ENCODE measurements around the gene ATP6V1F. TPM values are rescaled to one million over a fixed set of nuclear protein-coding genes. Genes with fewer than 3 reads are reported as not detected.

ATP6V1F gene
- polyA plus RNA-seq, 3 donors: 327 to 593 (median 511) TPM

GRCh38 chr7:128906001-128906765, 43.5 kb downstream of the ATP6V1F start:
- WGBS (ENCODE audit: insufficient coverage): 54% methylated on average over 2 of the region's 5 CpGs
- Histone ChIP-seq H3K27me3 (ENCODE audit: control insufficient read depth in 2 of 2, insufficient read depth in 2 of 2, low read length in 2 of 2) (peaks cover 9 to 29% of the 10 kb centered on the region in 2 donors), H2AFZ (ENCODE audit: insufficient read depth, low read depth, low read length, poor library complexity, severe bottlenecking) (no peak overlapping the region), H3K4me3 (replicated peaks in 1 of 3; ENCODE audit: low read depth in 2 of 3, low read length in 3 of 3) (no peak overlapping the region), H3K9me3 (replicated peaks in 1 of 2; ENCODE audit: control insufficient read depth in 1 of 2, insufficient read depth in 1 of 2, low read length in 2 of 2) (peaks cover 0 to 3% of the 10 kb centered on the region in 2 donors), H3K4me2 (replicated peaks; ENCODE audit: extremely low read depth, low read length, poor library complexity, severe bottlenecking) (no peak overlapping the region), H3K79me2 (ENCODE audit: insufficient read depth, low read length) (no peaks in the 10 kb centered on the region), H3K36me3 (replicated peaks in 1 of 2; ENCODE audit: control insufficient read depth in 1 of 2, insufficient read depth in 2 of 2, low read length in 2 of 2) (no peaks in the 10 kb centered on the region), H4K20me1 (ENCODE audit: insufficient read depth, low read length) (no peaks in the 10 kb centered on the region), H3K4me1 (ENCODE audit: control insufficient read depth in 1 of 2, insufficient read depth in 2 of 2, low read length in 2 of 2) (peaks cover 11 to 16% of the 10 kb centered on the region in 2 donors), H3K27ac (ENCODE audit: low read depth in 1 of 2, low read length in 2 of 2) (no peak overlapping the region), H3K9ac (ENCODE audit: insufficient read depth, low read length, poor library complexity, severe bottlenecking) (no peak overlapping the region)
- Mint-ChIP-seq H3K9me3 (peaks cover 0 to 6% (median 0%) of the 10 kb centered on the region in 7 donors), H3K4me1 (peaks cover 23% of the 10 kb centered on the region), H3K27me3 (ENCODE audit: low read depth in 3 of 3) (peaks cover 30 to 35% (median 31%) of the 10 kb centered on the region in 3 donors), H3K27ac (no peak overlapping the region), H3K36me3 (peaks cover 0 to 11% of the 10 kb centered on the region in 2 donors), H3K4me3 (peak overlapping the region in 1 of 2 donors; percentile 2)
- no peak for TF ChIP-seq CTCF (IDR thresholded peaks at IDR 0.05)
- intact Hi-C loops (cut with micrococcal nuclease): loop anchor here (2.0 to 10.0 kb wide), 4 partner anchors 41 to 189 kb away; no protein-coding TSS in a partner anchor
- DNase-seq: no peak

GRCh38 chr7:128906766-128907559, 44.3 kb downstream of the ATP6V1F start:
- TF ChIP-seq CTCF (IDR thresholded peaks at IDR 0.05): no peak
- peaks cover 19 to 22% of the 10 kb centered on the region in 2 donors for H3K4me1 ChIP-seq (ENCODE audit: control insufficient read depth in 1 of 2, insufficient read depth in 2 of 2, low read length in 2 of 2)
- Mint-ChIP-seq H3K4me1 (peaks cover 30% of the 10 kb centered on the region), H3K4me3 (no peak overlapping the region), H3K9me3 (peaks cover 0 to 5% (median 1%) of the 10 kb centered on the region in 7 donors), H3K36me3 (peaks cover 0 to 13% of the 10 kb centered on the region in 2 donors), H3K27ac (no peak overlapping the region), H3K27me3 (ENCODE audit: low read depth in 3 of 3) (peaks cover 33 to 39% (median 35%) of the 10 kb centered on the region in 3 donors)
- DNase-seq: no peak
- peaks cover 0 to 3% of the 10 kb centered on the region in 2 donors for H3K9me3 ChIP-seq (replicated peaks in 1 of 2; ENCODE audit: control insufficient read depth in 1 of 2, insufficient read depth in 1 of 2, low read length in 2 of 2)
- intact Hi-C loops (cut with micrococcal nuclease): loop anchor here (2.0 to 10.0 kb wide), 4 partner anchors 40 to 188 kb away; no protein-coding TSS in a partner anchor
- no peaks in the 10 kb centered on the region for H3K79me2 ChIP-seq (ENCODE audit: insufficient read depth, low read length)
- no peak overlapping the region for H3K4me3 ChIP-seq (replicated peaks in 1 of 3; ENCODE audit: low read depth in 2 of 3, low read length in 3 of 3)
- H3K9ac ChIP-seq (ENCODE audit: insufficient read depth, low read length, poor library complexity, severe bottlenecking): no peak overlapping the region
- 93% methylated on average over 13 of the region's 19 CpGs for WGBS (ENCODE audit: insufficient coverage)
- H3K27ac ChIP-seq (ENCODE audit: low read depth in 1 of 2, low read length in 2 of 2): no peak overlapping the region
- H2AFZ ChIP-seq (ENCODE audit: insufficient read depth, low read depth, low read length, poor library complexity, severe bottlenecking): no peak overlapping the region
- H3K4me2 ChIP-seq (replicated peaks; ENCODE audit: extremely low read depth, low read length, poor library complexity, severe bottlenecking): no peak overlapping the region
- H3K36me3 ChIP-seq (replicated peaks in 1 of 2; ENCODE audit: control insufficient read depth in 1 of 2, insufficient read depth in 2 of 2, low read length in 2 of 2): no peaks in the 10 kb centered on the region
- peaks cover 9 to 35% of the 10 kb centered on the region in 2 donors for H3K27me3 ChIP-seq (ENCODE audit: control insufficient read depth in 2 of 2, insufficient read depth in 2 of 2, low read length in 2 of 2)
- H4K20me1 ChIP-seq (ENCODE audit: insufficient read depth, low read length): no peaks in the 10 kb centered on the region

Data from CD14-positive monocyte (primary cell).